ENCODE measurements around the gene BMP2K. TPM values are rescaled to one million over a fixed set of nuclear protein-coding genes. Genes with fewer than 3 reads are reported as not detected.

BMP2K gene
- total and polyA plus RNA-seq, 7 donors, result 3.5 to 19.1 (median 15.2) TPM

DNA sequence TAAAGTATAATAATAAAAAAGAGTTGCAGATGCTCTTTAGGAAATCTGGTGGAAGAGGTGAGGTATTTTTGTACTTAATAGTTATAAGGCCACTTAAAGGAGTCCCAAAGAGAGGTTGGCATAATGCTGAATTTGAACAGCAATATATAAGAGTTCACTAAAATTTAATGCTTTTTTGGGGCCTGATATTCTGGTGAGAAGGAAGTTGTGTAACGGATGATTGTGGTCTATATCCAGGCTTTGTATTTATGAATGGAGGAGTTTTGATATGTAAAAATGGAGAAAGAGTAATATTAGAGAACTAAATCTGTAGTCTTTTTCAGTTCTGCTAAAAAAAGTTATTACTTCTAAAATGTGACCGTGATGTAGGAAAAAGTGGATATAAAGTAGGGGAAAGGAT, 20.4 kb downstream of the BMP2K start:
- H3K4me1 ChIP-seq, result peaks cover 16% of the 10 kb centered on the region
- no peak for ATAC-seq
- intact Hi-C loops (cut with DNase I), result no loop called here
- no peaks in the 10 kb centered on the region for H3K36me3 ChIP-seq (ENCODE audit: insufficient read depth in 1 of 2, low read depth in 1 of 2)
- no peak overlapping the region for H3K27ac ChIP-seq
- TF ChIP-seq, protein P1, sequence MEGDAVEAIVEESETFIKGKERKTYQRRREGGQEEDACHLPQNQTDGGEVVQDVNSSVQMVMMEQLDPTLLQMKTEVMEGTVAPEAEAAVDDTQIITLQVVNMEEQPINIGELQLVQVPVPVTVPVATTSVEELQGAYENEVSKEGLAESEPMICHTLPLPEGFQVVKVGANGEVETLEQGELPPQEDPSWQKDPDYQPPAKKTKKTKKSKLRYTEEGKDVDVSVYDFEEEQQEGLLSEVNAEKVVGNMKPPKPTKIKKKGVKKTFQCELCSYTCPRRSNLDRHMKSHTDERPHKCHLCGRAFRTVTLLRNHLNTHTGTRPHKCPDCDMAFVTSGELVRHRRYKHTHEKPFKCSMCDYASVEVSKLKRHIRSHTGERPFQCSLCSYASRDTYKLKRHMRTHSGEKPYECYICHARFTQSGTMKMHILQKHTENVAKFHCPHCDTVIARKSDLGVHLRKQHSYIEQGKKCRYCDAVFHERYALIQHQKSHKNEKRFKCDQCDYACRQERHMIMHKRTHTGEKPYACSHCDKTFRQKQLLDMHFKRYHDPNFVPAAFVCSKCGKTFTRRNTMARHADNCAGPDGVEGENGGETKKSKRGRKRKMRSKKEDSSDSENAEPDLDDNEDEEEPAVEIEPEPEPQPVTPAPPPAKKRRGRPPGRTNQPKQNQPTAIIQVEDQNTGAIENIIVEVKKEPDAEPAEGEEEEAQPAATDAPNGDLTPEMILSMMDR (IDR thresholded peaks at IDR 0.05), result no peak
- DNase-seq, result no peak
- H3K4me3 ChIP-seq, result no peak overlapping the region
- H3K27me3 ChIP-seq (ENCODE audit: insufficient read depth in 3 of 3, low read length in 2 of 3), result no peaks in the 10 kb centered on the region
- no peaks in the 10 kb centered on the region for H3K9me3 ChIP-seq
- 88 to 97% (median 93%) methylated on average over 2 of the region's 2 CpGs for WGBS, 3 donors

DNA sequence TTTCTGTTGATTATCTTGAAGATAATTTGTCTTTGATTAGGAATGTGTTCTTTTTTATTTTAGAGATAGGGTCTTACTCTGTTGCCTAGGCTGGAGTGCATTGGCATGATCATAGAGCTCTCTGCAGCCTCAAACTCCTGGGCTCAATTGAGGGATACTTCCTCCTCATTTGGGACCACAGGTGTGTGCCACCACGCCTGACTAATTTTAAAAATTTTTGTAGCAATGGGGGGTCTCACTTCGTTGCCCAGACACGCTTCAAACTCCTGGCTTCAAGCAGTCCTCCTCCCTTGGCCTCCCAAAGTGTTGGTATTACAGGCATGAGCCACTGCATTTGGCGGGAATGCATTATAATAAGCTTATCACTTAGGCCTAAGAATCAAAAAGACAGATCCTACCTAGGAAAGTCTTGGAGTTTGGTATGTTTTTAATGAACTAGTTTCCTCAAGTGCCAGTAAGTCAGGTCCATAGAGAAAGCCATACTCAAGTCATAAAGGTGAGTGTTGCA, 21.7 kb downstream of the BMP2K start:
- TF ChIP-seq, protein P1 (IDR thresholded peaks at IDR 0.05), result no peak
- H3K27ac ChIP-seq, result no peak overlapping the region
- WGBS, 3 donors, result 85 to 98% (median 90%) methylated on average over 4 of the region's 4 CpGs
- H3K9me3 ChIP-seq, result no peaks in the 10 kb centered on the region
- DNase-seq (no peak), ATAC-seq (no peak)
- H3K36me3 ChIP-seq (ENCODE audit: insufficient read depth in 1 of 2, low read depth in 1 of 2), result no peaks in the 10 kb centered on the region
- no peaks in the 10 kb centered on the region for H3K27me3 ChIP-seq (ENCODE audit: insufficient read depth in 3 of 3, low read length in 2 of 3)
- H3K4me1 ChIP-seq, result peaks cover 16% of the 10 kb centered on the region
- no peak overlapping the region for H3K4me3 ChIP-seq
- intact Hi-C loops (cut with DNase I), result no loop called here

DNA sequence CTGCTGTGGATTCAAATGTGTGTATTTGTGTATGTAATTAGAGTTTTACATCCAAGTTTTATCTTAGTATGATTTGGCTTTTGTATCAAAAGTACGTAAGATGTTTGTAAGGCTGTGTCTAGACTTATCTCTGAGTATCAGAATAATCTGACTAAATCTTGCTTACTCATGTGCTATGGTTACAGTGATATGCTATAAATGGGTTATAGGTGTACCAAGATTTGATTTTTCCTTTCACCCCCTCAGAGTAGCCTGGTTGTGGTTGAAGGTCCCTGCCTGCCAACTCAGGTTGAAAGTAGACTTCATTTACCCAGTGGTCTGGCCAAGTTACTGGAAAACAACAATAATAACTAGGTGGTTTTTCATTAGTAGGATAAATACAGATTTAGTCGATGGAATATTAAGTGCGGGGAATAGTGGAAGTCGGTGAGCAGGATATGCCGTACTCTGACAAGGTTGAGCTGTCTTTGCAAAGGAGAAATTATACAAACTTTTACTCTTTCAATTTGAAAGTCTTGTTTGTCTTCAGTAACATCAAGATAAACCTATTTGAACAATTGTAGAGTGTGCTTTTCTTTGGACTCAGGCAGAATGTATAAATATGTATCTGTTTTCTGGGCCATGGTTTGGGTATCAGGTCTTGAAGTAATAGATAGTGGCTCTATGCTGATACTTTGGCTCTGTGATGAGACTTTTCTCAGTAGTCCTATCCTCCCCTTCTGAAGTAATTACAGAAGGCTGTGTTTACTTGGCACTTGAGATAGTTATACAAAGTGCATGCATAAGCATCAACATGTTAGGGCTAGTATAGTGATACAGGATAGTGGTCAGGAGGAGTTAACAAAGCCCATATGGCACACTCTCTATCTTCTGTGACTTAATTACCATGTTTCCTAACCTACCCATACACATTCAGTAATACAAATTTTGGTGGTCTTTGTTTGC, 23.7 kb downstream of the BMP2K start:
- H3K4me1 ChIP-seq, result peaks cover 16% of the 10 kb centered on the region
- TF ChIP-seq, protein P1 (IDR thresholded peaks at IDR 0.05), result no peak
- peak overlapping the region; percentile 23 for H3K27ac ChIP-seq
- no peaks in the 10 kb centered on the region for H3K27me3 ChIP-seq (ENCODE audit: insufficient read depth in 3 of 3, low read length in 2 of 3)
- H3K36me3 ChIP-seq (ENCODE audit: insufficient read depth in 1 of 2, low read depth in 1 of 2), result no peaks in the 10 kb centered on the region
- intact Hi-C loops (cut with DNase I), result no loop called here
- no peak overlapping the region for H3K4me3 ChIP-seq
- 93 to 96% (median 94%) methylated on average over 5 of the region's 5 CpGs for WGBS, 3 donors
- DNase-seq (no peak), ATAC-seq (peak in 3 of 4 donors; percentile 53 to 78 (median 68))
- H3K9me3 ChIP-seq, result no peaks in the 10 kb centered on the region

DNA sequence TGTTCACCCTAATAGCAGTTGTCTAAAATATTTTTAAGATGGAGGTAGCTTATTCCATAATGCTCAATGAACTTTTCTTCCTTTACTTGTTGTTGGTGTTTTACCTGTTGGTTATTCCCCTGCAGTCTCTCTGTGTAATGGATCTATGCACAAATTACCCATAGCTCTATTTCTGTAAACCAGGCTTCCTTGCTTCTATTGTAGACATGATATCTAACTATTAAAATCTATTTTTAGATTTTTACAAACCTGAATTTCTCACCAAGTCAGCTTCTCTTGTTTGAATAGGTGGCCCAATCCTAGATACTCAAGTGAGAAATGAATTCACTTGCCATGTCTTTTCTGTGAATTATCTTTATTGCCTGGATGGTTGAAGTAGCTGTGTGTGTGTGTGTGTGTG, 24.8 kb downstream of the BMP2K start:
- Histone ChIP-seq H3K27me3 (ENCODE audit: insufficient read depth in 3 of 3, low read length in 2 of 3) (no peaks in the 10 kb centered on the region), H3K36me3 (ENCODE audit: insufficient read depth in 1 of 2, low read depth in 1 of 2) (no peaks in the 10 kb centered on the region), H3K4me1 (peaks cover 16% of the 10 kb centered on the region), H3K27ac (peak overlapping the region; percentile 23), H3K9me3 (peaks cover 4% of the 10 kb centered on the region), H3K4me3 (no peak overlapping the region)
- intact Hi-C loops (cut with DNase I), result no loop called here
- TF ChIP-seq, protein P1 (IDR thresholded peaks at IDR 0.05), result no peak
- ATAC-seq (peak; percentile 55 to 82 (median 68)), DNase-seq (no peak)
